Ramos (cell line): ENCODE data around the gene KCNIP3.
"Not testable (repeated sequence)": the region's sequence is repeated elsewhere in the genome, so short reads cannot be mapped to it uniquely, and the experiment has no call there.

Experiments used
- in situ Hi-C: fragments of 300-500 bp; cut with MboI; formaldehyde crosslinking; loops from one replicate; pipeline ENCODE4 v1.14.3; 2022; ENCODE audit warnings: low sequenced_read_pairs; ENCODE audit not compliant: unreplicated experiment

KCNIP3 gene

DNA sequence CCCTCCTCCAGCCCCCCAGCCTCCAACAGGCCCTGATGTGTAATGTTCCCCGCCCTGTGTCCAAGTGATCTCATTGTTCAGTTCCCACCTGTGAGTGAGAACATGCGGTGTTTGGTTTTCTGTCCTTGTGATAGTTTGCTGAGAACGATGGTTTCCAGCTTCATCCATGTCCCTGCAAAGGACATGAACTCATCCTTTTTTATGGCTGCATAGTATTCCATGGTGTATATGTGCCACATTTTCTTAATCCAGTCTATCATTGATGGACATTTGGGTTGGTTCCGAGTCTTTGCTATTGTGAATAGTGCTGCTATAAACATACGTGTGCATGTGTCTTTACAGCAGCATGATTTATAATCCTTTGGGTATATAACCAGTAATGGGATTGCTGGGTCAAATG is 58.3 kb downstream of the KCNIP3 start:
- in situ Hi-C loops: not testable (repeated sequence)

- in situ Hi-C loops: no loop called here
Measured at GRCh38 chr2:95356821-95357700, 59.9 kb downstream of the KCNIP3 start.

DNA sequence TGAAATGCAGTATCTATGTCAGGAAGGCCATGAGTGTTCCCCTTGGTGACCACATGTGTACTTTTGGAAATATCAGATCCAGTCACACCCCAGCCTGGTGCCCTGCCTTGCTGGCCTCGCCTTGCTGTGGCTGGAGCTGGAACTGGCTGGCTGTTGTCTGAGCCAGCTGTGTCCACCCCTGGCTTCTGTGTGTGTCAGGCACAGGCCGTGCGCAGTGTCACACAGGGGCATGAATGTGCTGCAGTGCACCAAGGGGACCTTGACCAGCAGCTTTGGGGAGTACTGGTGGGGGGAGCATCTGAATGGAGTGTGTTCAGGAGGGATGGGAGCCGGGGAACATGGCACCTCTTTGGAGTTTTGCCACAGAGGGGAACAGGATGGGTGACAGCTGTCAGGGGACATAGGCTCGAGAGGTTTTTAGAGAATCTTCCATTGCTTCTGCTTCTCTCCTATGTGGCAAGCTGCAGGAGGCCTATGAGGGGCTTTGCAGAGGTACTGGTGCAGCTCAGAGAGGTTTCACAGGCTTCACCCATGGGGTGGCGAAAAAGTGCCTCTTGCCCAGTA is 60.7 kb downstream of the KCNIP3 start:
- in situ Hi-C loops: no loop called here

GRCh38 chr2:95359031-95359430 is 61.9 kb downstream of the KCNIP3 start:
- in situ Hi-C loops: no loop called here

DNA sequence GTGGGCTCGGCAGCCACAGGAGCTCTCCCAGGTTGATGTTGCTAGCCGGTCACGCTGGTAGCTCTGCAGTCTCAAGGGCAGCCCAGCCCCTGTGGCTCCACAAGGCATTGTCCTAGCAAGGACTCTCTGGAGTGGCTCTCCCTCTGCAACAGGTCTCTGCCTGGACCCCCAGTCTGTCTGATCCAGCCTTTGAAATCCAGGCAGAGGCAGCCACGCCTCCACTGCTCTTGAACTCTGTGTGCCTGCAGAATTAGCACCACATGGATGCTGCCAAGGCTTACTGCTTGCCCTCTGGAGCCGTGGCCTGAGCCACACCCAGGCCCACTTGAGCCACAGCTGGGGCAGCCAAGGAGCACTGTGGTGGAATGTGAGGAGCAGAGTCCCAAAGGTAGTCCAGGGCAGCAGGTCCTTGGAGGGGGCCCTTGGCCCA is 62.4 kb downstream of the KCNIP3 start:
- in situ Hi-C loops: no loop called here

DNA sequence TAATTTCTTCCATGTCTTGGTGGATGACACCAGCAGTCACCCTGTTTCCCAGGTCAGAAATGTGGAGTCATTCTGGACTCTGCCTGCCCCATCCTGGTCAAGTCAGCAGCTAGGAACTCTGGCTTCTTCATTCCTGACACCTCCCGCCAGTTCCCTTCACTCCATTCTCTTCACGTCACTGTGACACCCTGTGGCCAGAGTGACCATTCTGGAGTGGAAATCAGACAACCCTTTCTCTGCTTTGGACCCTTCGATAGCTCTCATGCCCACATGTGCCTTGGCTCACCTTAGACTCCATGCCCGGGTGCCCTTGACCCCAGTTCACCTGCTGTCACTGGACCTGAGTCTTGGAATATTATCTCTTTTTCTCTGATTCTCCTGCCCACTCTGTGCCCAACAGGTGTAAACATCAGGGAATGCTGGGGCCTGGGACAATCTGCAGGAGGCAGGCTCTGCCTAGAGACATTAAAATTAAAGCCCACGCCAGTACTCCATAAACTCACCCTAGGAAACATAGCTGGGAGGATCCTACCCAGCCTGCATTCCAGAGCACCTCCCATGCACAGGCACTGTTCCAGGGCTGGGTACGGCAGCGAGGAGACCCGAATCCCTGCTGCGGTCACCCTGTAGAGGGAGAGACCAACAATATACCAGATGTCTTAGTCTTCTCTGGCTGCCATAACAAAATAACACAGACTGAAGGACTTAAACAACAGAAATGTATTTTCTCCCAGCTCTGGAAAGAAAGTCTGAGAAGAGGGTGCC is 64.3 kb downstream of the KCNIP3 start:
- in situ Hi-C loops: no loop called here

DNA sequence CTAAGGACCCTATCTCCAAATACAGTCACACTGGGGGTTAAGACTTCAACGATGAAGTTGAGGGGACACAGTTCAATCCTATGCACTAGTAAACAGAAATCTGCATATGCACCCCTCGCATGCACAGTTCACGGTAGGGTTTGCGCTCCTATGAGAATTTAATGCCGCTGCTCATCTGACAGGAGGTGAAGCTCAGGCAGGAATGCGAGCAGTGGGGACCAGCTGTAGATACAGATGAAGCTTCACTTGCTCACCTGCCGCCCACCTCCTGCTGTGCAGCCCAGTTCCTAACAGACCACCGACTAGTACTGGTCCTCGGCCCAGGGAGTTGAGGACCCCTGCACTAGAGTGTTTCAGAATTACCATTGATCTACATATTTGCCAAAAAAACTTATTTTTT is 65.3 kb downstream of the KCNIP3 start:
- in situ Hi-C loops: no loop called here

- in situ Hi-C loops: no loop called here
Measured at GRCh38 chr2:95366514-95366913, 69.4 kb downstream of the KCNIP3 start.

GRCh38 chr2:95372216-95372829 is 75.2 kb downstream of the KCNIP3 start:
- in situ Hi-C loops: no loop called here

- in situ Hi-C loops: no loop called here
Measured at GRCh38 chr2:95372845-95373244, 75.7 kb downstream of the KCNIP3 start.

- in situ Hi-C loops: no loop called here
Measured at GRCh38 chr2:95374029-95374428, 76.9 kb downstream of the KCNIP3 start.

GRCh38 chr2:95374451-95374920 is 77.3 kb downstream of the KCNIP3 start:
- in situ Hi-C loops: no loop called here

- in situ Hi-C loops: no loop called here
Measured at GRCh38 chr2:95374921-95375471, 77.8 kb downstream of the KCNIP3 start.

- in situ Hi-C loops: no loop called here
Measured at GRCh38 chr2:95375532-95376150, 78.5 kb downstream of the KCNIP3 start.

DNA sequence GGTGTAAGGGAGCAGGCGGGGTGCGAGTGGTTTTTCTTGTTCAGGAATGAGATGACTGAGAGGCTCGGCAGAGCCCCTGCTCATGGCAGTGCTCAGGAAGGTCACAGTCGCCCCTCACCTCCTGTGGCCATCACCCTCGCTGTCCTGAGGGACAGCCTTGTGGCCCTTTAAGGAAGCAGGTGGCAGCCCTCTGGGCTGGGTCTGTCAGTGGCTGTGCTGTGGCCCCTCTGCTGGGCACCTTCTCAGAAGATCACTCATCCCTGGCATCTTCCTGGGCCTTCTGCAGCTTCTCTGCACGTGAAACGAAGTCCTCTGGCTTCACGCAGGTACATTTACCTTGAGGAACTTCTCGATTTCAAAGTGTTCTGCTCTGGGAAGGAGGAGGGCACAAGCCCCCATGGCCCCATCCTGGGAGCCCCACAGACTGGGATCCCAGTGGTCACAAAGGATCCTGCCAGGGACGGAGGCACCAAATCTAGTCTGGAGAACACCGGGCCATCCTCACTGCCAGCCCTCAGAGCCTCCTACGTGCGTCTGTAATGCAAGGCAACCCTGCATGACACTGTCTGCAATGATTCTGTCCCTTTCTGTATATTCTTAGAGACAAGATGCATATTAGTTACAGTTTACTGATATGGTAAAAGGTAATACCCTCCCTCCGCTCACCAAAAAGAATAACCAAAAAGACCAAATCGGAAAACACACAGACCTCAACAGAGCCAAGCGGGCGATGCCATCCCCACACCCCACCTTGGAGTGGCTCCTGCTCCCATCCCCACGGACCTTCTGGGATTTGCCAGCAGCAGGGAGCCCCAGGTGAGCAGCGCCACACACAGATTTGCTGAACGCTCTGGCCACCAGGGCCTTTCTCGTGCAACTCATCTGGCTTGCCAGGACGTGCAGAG is 79.4 kb downstream of the KCNIP3 start:
- in situ Hi-C loops: no loop called here

GRCh38 chr2:95377216-95378123 is 80.3 kb downstream of the KCNIP3 start:
- in situ Hi-C loops: no loop called here

- in situ Hi-C loops: not testable (repeated sequence)
Measured at GRCh38 chr2:95378281-95378680, 81.1 kb downstream of the KCNIP3 start.

DNA sequence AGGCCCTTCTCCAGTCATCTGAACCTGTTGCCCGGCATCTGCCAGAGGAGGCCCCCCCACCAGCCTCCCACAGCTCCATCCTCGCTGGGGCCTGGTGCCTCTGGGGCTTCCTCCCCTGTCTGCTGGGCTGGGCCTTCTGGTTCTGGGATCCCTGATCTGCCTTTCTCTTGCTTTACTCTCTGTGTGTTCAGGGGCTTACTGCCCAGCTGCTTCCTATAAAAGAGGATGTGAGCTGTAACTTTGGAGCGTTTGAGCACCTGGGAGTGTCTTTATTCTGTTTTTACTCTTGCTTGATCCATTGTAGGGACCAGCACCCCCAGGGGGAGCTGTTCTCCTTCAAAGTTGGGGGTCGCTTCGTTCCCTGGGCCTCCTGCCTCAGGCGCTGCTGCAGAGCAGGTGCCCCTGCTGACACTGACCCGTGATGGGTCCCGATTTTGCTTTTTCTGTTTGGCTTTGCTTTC is 82.3 kb downstream of the KCNIP3 start:
- in situ Hi-C loops: no loop called here
